Mucosa of gallbladder (tissue), 1 donor: ENCODE measurements around the gene SVEP1. TPM values are rescaled to one million over a fixed set of nuclear protein-coding genes. Genes with fewer than 3 reads are reported as not detected.
"Not testable (repeated sequence)": the region's sequence is repeated elsewhere in the genome, so short reads cannot be mapped to it uniquely, and the experiment has no call there.

Experiments
- DNase-seq: peaks from one replicate; pipeline ENCODE4 v3.0.0-alpha.2; 2020; ENCODE audit warnings: low spot score
- total RNA-seq: library from RNA; stranded (reverse); gene quantifications from one replicate; pipeline ENCODE4 v1.2.1, GENCODE V29; 2021
- donor health status: DM: no; HTN: no; CAD: no.

The SVEP1 gene
- total RNA-seq = 13.1 TPM

- peak; percentile 48 for DNase-seq
Measured at GRCh38 chr9:110579034-110579861, at the start of gene SVEP1. Gene SVEP1 (minus strand): TSS chr9:110579741. CDS start chr9:110579543, 198 bp downstream.

- DNase-seq = no peak
Measured at GRCh38 chr9:110626101-110626829, 46.7 kb upstream of the SVEP1 start.

GRCh38 chr9:110623462-110624025, 44.0 kb upstream of the SVEP1 start:
- DNase-seq = peak; percentile 48

GRCh38 chr9:110622368-110622767, 42.8 kb upstream of the SVEP1 start:
- no peak for DNase-seq

GRCh38 chr9:110620726-110621125, 41.2 kb upstream of the SVEP1 start:
- DNase-seq = no peak

GRCh38 chr9:110619831-110620230, 40.3 kb upstream of the SVEP1 start:
- no peak for DNase-seq

GRCh38 chr9:110615498-110615897, 36.0 kb upstream of the SVEP1 start:
- no peak for DNase-seq

GRCh38 chr9:110614576-110614975, 35.0 kb upstream of the SVEP1 start:
- DNase-seq = not testable (repeated sequence)

GRCh38 chr9:110606179-110606790, 26.7 kb upstream of the SVEP1 start:
- DNase-seq = no peak

GRCh38 chr9:110605565-110605964, 26.0 kb upstream of the SVEP1 start:
- DNase-seq = no peak

GRCh38 chr9:110604171-110604601, 24.6 kb upstream of the SVEP1 start:
- DNase-seq = no peak

GRCh38 chr9:110602281-110602680, 22.7 kb upstream of the SVEP1 start:
- DNase-seq = no peak

GRCh38 chr9:110601098-110601497, 21.6 kb upstream of the SVEP1 start:
- DNase-seq = no peak

GRCh38 chr9:110599468-110599867, 19.9 kb upstream of the SVEP1 start:
- no peak for DNase-seq

- DNase-seq = no peak
Measured at GRCh38 chr9:110592044-110592830, 12.7 kb upstream of the SVEP1 start.

GRCh38 chr9:110591526-110591925, 12.0 kb upstream of the SVEP1 start:
- DNase-seq = no peak

- no peak for DNase-seq
Measured at GRCh38 chr9:110590816-110591215, 11.3 kb upstream of the SVEP1 start.

GRCh38 chr9:110588296-110588695, 8.8 kb upstream of the SVEP1 start:
- DNase-seq = no peak

- DNase-seq = no peak
Measured at GRCh38 chr9:110583237-110583636, 3.7 kb upstream of the SVEP1 start.

GRCh38 chr9:110582156-110582555, 2.6 kb upstream of the SVEP1 start:
- DNase-seq = no peak

GRCh38 chr9:110580850-110581249, 1.3 kb upstream of the SVEP1 start:
- DNase-seq = no peak

- no peak for DNase-seq
Measured at GRCh38 chr9:110579862-110580219, 300 bp upstream of the SVEP1 start.
